GM08714 (cell line): ENCODE data around the gene KIAA1191.
"Not testable (repeated sequence)": the region's sequence is repeated elsewhere in the genome, so short reads cannot be mapped to it uniquely, and the experiment has no call there.

ENCODE experiments used
- H3K4me3 ChIP-seq: fragments of 200-500 bp; sonication (Bioruptor generic); 2 replicates; pipeline ENCODE4 v1.5.1; 2014; ENCODE audit warnings: mild to moderate bottlenecking, low read length, inconsistent platforms
- ZNF274 ChIP-seq: IDR thresholded peaks from 2 replicates; pipeline ENCODE4 v1.6.1; 2012; ENCODE audit warnings: mild to moderate bottlenecking, low read depth, low read length

The KIAA1191 gene

GRCh38 chr5:176361437-176362232 lies at the start of gene KIAA1191:
KIAA1191 (minus strand) TSS chr5:176361764; CDS start chr5:176359508, 2,256 bp downstream.
- TF ChIP-seq ZNF274, result no peak
- H3K4me3 ChIP-seq, result peak within 1 kb of the TSS; percentile 97

DNA sequence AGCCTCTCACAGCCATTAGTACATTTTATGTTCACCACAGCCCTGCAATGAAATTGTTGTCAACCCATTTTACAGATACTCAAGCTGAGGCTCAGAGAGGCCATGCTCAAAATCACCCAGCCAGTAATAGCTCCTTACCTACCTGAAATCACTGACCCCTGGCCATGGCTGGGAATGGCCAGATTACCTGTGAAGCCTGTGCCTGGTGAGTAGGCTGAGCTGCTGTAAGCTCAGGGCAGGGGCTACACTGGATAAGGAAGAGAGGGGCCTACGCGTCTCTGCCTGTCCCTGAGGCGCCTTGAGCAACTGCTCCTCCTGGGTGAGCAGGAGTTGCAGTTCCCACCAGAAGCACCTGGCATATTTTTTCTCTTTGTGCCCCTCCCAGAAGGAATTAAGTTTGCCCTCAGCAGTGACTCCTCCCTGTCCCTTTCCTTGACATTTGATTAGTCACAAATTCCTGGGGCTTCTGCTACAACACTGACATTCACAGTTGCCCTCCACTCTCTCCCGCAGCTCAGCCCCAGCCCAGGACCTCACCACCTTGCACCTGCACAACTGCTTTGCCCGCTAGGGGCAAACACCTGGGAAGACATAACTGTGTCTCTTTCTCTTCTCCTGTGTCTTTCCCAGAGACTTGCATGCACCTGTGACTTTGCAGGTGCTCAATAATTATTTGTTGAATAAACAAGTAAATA lies 49.1 kb upstream of the KIAA1191 start:
- TF ChIP-seq ZNF274, result no peak
- no peak overlapping the region for H3K4me3 ChIP-seq

- TF ChIP-seq ZNF274, result no peak
- no peak overlapping the region for H3K4me3 ChIP-seq
Measured at GRCh38 chr5:176409765-176410164, 48.2 kb upstream of the KIAA1191 start.

GRCh38 chr5:176408590-176408989 lies 47.0 kb upstream of the KIAA1191 start:
- H3K4me3 ChIP-seq, result no peak overlapping the region
- no peak for TF ChIP-seq ZNF274

GRCh38 chr5:176408252-176408573 lies 46.6 kb upstream of the KIAA1191 start:
- H3K4me3 ChIP-seq, result not testable (repeated sequence)

GRCh38 chr5:176407456-176408251 lies 46.1 kb upstream of the KIAA1191 start:
- TF ChIP-seq ZNF274, result no peak

GRCh38 chr5:176406436-176407052 lies 45.0 kb upstream of the KIAA1191 start:
- H3K4me3 ChIP-seq, result no peak overlapping the region

More at GRCh38 chr5:176407456-176408251, 46.1 kb upstream of the KIAA1191 start:
- H3K4me3 ChIP-seq, result no peak overlapping the region

GRCh38 chr5:176405656-176406435 lies 44.3 kb upstream of the KIAA1191 start:
- H3K4me3 ChIP-seq, result no peak overlapping the region
- no peak for TF ChIP-seq ZNF274

More at GRCh38 chr5:176406436-176407052, 45.0 kb upstream of the KIAA1191 start:
- TF ChIP-seq ZNF274, result no peak

- TF ChIP-seq ZNF274, result no peak
- H3K4me3 ChIP-seq, result no peak overlapping the region
Measured at GRCh38 chr5:176401281-176402205, 40.0 kb upstream of the KIAA1191 start.

GRCh38 chr5:176400382-176401156 lies 39.0 kb upstream of the KIAA1191 start:
- H3K4me3 ChIP-seq, result no peak overlapping the region
- TF ChIP-seq ZNF274, result no peak

DNA sequence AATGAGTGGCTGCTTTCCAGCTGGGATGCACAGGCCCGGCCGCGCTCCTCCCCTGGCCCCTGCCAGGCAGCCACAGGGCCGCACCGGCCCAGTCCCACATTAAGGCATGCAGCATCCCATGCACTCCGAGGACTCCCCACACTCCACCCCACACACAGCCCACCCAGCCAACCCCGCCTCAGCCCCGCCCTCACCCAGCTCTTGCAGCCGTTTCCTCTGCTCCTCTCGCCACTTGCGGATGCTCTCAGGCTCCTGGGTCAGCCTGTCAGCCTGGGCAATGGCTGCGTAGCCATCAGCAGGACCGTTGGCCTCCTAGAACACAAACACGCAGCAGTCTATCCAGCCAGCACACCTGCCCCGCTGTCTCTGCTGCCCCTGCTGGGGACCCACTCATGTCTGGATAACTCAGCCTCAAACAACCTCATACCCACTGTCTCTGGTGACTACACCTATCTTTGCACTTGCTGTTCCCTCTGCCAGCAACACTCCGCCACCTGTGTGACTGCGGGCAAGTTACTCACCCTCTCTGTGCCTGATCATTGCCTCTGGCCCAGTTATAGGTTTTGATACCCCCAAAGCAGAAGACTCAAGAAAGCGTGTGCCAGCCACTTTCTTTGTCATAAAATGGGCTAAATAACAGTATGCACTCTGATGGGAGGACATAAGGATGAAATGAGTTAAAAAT lies 36.3 kb upstream of the KIAA1191 start:
- no peak overlapping the region for H3K4me3 ChIP-seq
- TF ChIP-seq ZNF274, result no peak

DNA sequence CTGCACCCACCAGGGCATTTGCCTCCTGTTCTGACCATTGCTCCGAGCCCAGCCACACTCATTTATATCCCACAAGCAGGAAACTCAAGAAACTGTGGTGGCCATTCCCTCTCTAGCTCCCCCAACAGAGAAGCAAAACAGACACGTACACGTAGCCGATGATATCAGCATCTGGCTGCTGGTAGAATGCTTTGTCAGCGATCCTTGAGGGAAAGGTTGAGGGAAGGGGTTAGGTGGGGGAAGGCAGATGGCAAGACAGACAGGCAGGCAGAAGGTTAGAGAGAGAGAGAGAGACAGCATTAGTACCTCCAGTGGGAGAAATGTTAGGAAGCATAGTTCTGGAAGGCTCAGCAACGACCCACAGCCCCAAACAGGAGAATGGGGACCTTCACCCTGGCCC lies 34.8 kb upstream of the KIAA1191 start:
- TF ChIP-seq ZNF274, result no peak
- no peak overlapping the region for H3K4me3 ChIP-seq
